Psoas muscle (tissue), 7 donors: ENCODE data around the gene UPK3BL1. TPM values are rescaled to one million over a fixed set of nuclear protein-coding genes. Genes with fewer than 3 reads are reported as not detected.

Source experiments
- polyA plus RNA-seq, 3 donors: library from polyadenylated mRNA; stranded (reverse); fragments of 200-250 nt; gene quantifications; one replicate each; pipeline ENCODE4 v1.2.3, GENCODE V29; 2013
- total RNA-seq, 4 donors: library from RNA; stranded (reverse); fragmentation: NEBNext Ultra II Directional in 2 of 4; extraction: Animal tissue kit (Norgen Biotek cat#: 25700) in 2 of 4; gene quantifications; one replicate each; pipeline versions ENCODE4 v1.2.1 to v1.2.4, GENCODE V29; 2021 to 2023
- donor health status: healthy with polysubstance abuse.
- donor health status: DM: no; HTN: no; CAD: no; lungs with moderate emphysema.
- donor health status: Bipolar disorder and iron deficiency.
- donor health status: healthy.
- donor health status: DM: no; HTN: no; CAD: no.
- donor health status: DM: no; HTN: no; CAD: no.
- donor health status: DM: yes; HTN: yes; CAD: no.

Gene UPK3BL1
- total and polyA plus RNA-seq, 7 donors, result 1.9 to 18.3 (median 8.0) TPM

Other genes with a start within 250 kb of the UPK3BL1 start
- 10 to 100 TPM in 3 of 4 donors, 1 to 10 TPM in 1; 9.7 to 20.1 (median 13.2) TPM for gene PRKRIP1, start 246.4 kb downstream of the UPK3BL1 start, total RNA-seq
- 10 to 100 TPM; 13.1 to 20.4 (median 15.9) TPM for gene PRKRIP1, start 246.4 kb downstream of the UPK3BL1 start, polyA plus RNA-seq
- gene ORAI2, start 209.2 kb downstream of the UPK3BL1 start, total RNA-seq, result 1 to 10 TPM; 1.9 to 4.4 (median 2.9) TPM
- gene ORAI2, start 209.2 kb downstream of the UPK3BL1 start, polyA plus RNA-seq, result 1 to 10 TPM; 1.3 to 3.6 (median 1.5) TPM
- gene ALKBH4, start 177.9 kb downstream of the UPK3BL1 start, total RNA-seq, result 1 to 10 TPM; 2.7 to 8.2 (median 6.5) TPM
- 10 to 100 TPM in 1 of 3 donors, 1 to 10 TPM in 2; 8.4 to 11.1 (median 8.6) TPM for gene ALKBH4, start 177.9 kb downstream of the UPK3BL1 start, polyA plus RNA-seq
- 10 to 100 TPM; 10.4 to 15.6 (median 12.5) TPM for gene LRWD1, start 177.8 kb downstream of the UPK3BL1 start, total RNA-seq
- 10 to 100 TPM; 19.6 to 40.9 (median 27.2) TPM for gene LRWD1, start 177.8 kb downstream of the UPK3BL1 start, polyA plus RNA-seq
- 100 to 1,000 TPM in 1 of 4 donors, 10 to 100 TPM in 3; 55.9 to 101 (median 68.2) TPM for gene POLR2J, start 163.9 kb downstream of the UPK3BL1 start, total RNA-seq
- gene POLR2J, start 163.9 kb downstream of the UPK3BL1 start, polyA plus RNA-seq, result 100 to 1,000 TPM; 115 to 229 (median 166) TPM
- 100 to 1,000 TPM in 1 of 4 donors, 10 to 100 TPM in 3; 85.1 to 139 (median 88.8) TPM for gene RASA4B, start 125.0 kb downstream of the UPK3BL1 start, total RNA-seq
- gene RASA4B, start 125.0 kb downstream of the UPK3BL1 start, polyA plus RNA-seq, result 100 to 1,000 TPM in 1 of 3 donors, 10 to 100 TPM in 2; 29.5 to 116 (median 49.0) TPM
- 10 to 100 TPM in 1 of 4 donors, 1 to 10 TPM in 3; 1.7 to 11.1 (median 4.3) TPM for gene UPK3BL2, start 99.1 kb downstream of the UPK3BL1 start, total RNA-seq
- 1 to 10 TPM in 2 of 3 donors, under 1 TPM in 1; 0.88 to 6.2 (median 2.4) TPM for gene UPK3BL2, start 99.1 kb downstream of the UPK3BL1 start, polyA plus RNA-seq
- not detected for gene SPDYE2, start 91.6 kb downstream of the UPK3BL1 start, total RNA-seq
- under 1 TPM; 0.05 to 0.13 (median 0.10) TPM for gene SPDYE2, start 91.6 kb downstream of the UPK3BL1 start, polyA plus RNA-seq
- gene POLR2J3, start 70.2 kb downstream of the UPK3BL1 start, total RNA-seq, result 10 to 100 TPM in 2 of 4 donors, 1 to 10 TPM in 2; 9.3 to 14.6 (median 11.1) TPM
- gene POLR2J3, start 70.2 kb downstream of the UPK3BL1 start, polyA plus RNA-seq, result 10 to 100 TPM; 35.4 to 85.3 (median 46.0) TPM
- gene RASA4, start 26.0 kb downstream of the UPK3BL1 start, total RNA-seq, result 100 to 1,000 TPM; 185 to 266 (median 193) TPM
- 100 to 1,000 TPM in 2 of 3 donors, 10 to 100 TPM in 1; 83.1 to 270 (median 107) TPM for gene RASA4, start 26.0 kb downstream of the UPK3BL1 start, polyA plus RNA-seq
- not detected for gene SPDYE2B, start 7.5 kb upstream of the UPK3BL1 start, total RNA-seq
- gene SPDYE2B, start 7.5 kb upstream of the UPK3BL1 start, polyA plus RNA-seq, result not detected
- 1 to 10 TPM; 1.4 to 5.0 (median 3.3) TPM for gene POLR2J2, start 28.9 kb upstream of the UPK3BL1 start, total RNA-seq
- gene POLR2J2, start 28.9 kb upstream of the UPK3BL1 start, polyA plus RNA-seq, result 1 to 10 TPM; 1.3 to 1.9 (median 1.6) TPM
- gene FAM185A, start 106.2 kb upstream of the UPK3BL1 start, total RNA-seq, result 1 to 10 TPM; 6.7 to 9.6 (median 8.6) TPM
- 10 to 100 TPM in 1 of 3 donors, 1 to 10 TPM in 2; 5.2 to 11.1 (median 5.4) TPM for gene FAM185A, start 106.2 kb upstream of the UPK3BL1 start, polyA plus RNA-seq